Ovary (tissue), 3 donors: ENCODE data around the gene DOCK8.

Experiments used
- EP300 ChIP-seq: sonication (generic); formaldehyde crosslinking; IDR thresholded peaks from one replicate; pipeline ENCODE4 v1.6.1; 2017; ENCODE audit warnings: antibody characterized with exemption
- POLR2A ChIP-seq: fragments of 450-650 bp; IDR thresholded peaks from one replicate; pipeline ENCODE4 v1.6.1; 2017; ENCODE audit warnings: antibody characterized with exemption, mild to moderate bottlenecking, moderate library complexity
- TF ChIP-seq, protein P1 (sequence below), 3 donors: fragments of 450-650 bp in 2 of 3; fragments of 200-600 bp in 1 of 3; IDR thresholded peaks; one replicate each; pipeline versions ENCODE4 v1.5.1 to v1.8.0; 2016 to 2022; ENCODE audit warnings: antibody characterized with exemption in 3 of 3, mild to moderate bottlenecking in 1 of 3
- donor health status: DM: no; HTN: no; CAD: no.

GRCh38 chr9:505741-506059, 291.0 kb downstream of the DOCK8 start:
- TF ChIP-seq, protein P1, sequence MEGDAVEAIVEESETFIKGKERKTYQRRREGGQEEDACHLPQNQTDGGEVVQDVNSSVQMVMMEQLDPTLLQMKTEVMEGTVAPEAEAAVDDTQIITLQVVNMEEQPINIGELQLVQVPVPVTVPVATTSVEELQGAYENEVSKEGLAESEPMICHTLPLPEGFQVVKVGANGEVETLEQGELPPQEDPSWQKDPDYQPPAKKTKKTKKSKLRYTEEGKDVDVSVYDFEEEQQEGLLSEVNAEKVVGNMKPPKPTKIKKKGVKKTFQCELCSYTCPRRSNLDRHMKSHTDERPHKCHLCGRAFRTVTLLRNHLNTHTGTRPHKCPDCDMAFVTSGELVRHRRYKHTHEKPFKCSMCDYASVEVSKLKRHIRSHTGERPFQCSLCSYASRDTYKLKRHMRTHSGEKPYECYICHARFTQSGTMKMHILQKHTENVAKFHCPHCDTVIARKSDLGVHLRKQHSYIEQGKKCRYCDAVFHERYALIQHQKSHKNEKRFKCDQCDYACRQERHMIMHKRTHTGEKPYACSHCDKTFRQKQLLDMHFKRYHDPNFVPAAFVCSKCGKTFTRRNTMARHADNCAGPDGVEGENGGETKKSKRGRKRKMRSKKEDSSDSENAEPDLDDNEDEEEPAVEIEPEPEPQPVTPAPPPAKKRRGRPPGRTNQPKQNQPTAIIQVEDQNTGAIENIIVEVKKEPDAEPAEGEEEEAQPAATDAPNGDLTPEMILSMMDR (IDR thresholded peaks at IDR 0.05) = no peak
- TF ChIP-seq EP300 (no peak), POLR2A (no peak)
